Breast epithelium (tissue), 3 donors: ENCODE data around the gene AMACR.

ENCODE experiments used
- CTCF ChIP-seq, 3 donors: fragments of 450-650 bp; IDR thresholded peaks; one replicate each; pipeline ENCODE4 v1.5.1; 2016 to 2017; ENCODE audit warnings: antibody characterized with exemption in 3 of 3, mild to moderate bottlenecking in 3 of 3, moderate library complexity in 3 of 3
- POLR2A ChIP-seq: fragments of 450-650 bp; IDR thresholded peaks from one replicate; pipeline ENCODE4 v1.6.1; 2016; ENCODE audit warnings: antibody characterized with exemption, mild to moderate bottlenecking, moderate library complexity
- POLR2AphosphoS5 ChIP-seq, 3 donors: sonication (generic); formaldehyde crosslinking; IDR thresholded peaks; one replicate each; pipeline ENCODE4 v1.6.1; 2017; ENCODE audit warnings: antibody characterized with exemption in 3 of 3

- TF ChIP-seq CTCF (IDR thresholded peaks at IDR 0.05): no peak
- TF ChIP-seq POLR2AphosphoS5 (IDR thresholded peaks at IDR 0.05): no peak
- no peak for TF ChIP-seq POLR2A
Observed at GRCh38 chr5:34020726-34021125, 12.9 kb upstream of the AMACR start.
